Vein endothelial cell (primary cell): ENCODE measurements around the gene POLDIP3. TPM values are rescaled to one million over a fixed set of nuclear protein-coding genes. Genes with fewer than 3 reads are reported as not detected.

ENCODE experiments used
- small RNA-seq: library from RNA; depleted of rRNA; stranded (forward); fragments of <200 nt; gene quantifications from one replicate; pipeline ENCODE3, GENCODE V24; 2012
- total RNA-seq: library from RNA; depleted of rRNA; stranded (reverse); fragments of >200 nt; gene quantifications from 2 replicates; pipeline ENCODE4 v1.2.3, GENCODE V29; 2012

POLDIP3 gene, protein sequence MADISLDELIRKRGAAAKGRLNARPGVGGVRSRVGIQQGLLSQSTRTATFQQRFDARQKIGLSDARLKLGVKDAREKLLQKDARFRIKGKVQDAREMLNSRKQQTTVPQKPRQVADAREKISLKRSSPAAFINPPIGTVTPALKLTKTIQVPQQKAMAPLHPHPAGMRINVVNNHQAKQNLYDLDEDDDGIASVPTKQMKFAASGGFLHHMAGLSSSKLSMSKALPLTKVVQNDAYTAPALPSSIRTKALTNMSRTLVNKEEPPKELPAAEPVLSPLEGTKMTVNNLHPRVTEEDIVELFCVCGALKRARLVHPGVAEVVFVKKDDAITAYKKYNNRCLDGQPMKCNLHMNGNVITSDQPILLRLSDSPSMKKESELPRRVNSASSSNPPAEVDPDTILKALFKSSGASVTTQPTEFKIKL
- 26.5 and 28.4 TPM in 2 replicates for total RNA-seq

GRCh38 chr22:42614312-42615091 lies at the start of gene POLDIP3:
TSS of gene POLDIP3 (minus strand) at chr22:42614883. CDS start at chr22:42614857, 26 bp downstream.

DNA sequence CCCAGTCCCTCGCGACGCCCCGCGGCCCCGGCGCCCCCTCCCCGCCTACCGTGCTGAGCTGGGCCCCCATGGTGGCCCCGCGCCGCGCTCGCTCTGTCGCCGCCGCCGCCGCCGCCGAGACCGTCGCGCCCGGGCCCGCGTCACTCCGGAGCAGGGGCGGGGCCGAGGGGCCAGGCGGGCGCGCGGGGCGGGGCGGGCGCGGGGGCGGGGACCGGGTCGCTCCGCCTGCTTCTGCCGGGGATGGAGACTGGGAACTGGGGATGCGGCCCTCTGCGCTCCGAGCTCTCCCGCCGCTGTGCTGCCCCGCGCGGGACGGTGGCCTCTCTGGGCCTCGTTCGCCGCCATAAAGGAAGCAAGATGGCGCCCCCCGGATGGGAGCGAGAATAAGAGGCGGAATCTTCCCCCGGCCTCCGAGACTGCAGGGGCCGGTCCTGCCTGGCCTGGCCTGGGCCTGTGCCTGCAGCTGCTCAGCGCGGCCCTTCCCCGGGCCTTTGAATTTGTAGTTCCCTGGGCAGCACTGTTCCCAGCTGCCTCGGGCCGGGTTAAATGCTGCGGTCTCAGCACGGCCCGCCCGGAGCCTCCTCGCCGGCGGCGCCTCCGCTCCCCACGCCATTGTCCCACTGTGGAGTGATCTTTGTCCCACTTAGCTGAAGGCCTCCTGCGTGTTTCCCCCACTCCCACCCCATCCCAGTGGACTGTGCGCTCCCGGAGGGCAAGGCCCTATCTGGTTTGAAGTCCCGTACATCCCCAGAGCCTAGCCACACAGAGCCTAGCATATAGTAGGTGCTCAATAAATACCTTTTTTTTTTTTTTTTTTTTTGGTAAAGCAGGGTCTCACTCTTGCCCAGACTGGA lies 34.8 kb upstream of the POLDIP3 start, which contains the start of gene CYB5R3:
Gene CYB5R3, minus strand, starts transcription at position 147 of the 854 bp plus-strand sequence. Its CDS starts 77 bp downstream, at position 70.

DNA sequence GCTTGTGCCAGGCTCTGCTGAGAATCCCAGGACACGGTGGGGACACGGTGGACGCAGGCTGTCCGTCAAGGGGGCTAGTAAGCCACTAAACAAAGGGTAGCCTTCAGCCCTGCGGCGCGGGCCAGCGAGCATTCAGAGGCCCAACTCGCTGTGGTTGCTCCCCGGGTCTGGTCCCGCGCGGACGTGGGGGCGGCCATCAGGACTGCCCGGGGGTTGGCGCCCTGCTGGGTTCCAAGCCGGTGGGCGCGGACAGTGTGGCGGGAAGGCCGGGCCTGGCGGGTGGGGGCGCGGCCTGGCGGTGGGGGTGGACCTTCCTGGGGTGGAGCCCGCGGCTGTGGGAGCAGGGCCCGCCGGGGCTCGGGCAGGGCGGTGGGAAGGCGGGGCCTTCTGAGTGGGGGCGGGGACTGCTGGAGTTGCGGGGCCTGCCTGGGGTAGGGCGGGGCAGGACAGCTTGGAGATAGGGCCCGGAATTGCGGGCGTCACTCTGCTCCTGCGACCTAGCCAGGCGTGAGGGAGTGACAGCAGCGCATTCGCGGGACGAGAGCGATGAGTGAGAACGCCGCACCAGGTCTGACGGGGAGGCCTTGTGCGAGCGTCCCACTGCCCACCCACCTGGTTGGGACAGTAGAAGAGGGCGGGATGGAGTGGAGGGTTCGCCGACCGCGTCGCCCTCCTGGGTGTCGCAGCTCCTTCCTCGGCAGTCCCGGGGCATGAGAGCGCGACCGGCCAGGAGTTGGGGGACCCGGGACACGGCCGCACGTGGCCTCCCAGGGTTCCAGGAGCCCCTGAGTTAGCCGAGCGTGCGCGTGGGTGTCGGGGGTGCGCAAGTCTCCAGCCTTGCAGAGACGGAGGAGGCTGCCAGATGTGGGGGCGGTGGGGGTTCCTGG lies 61.0 kb downstream of the POLDIP3 start, which contains the start of gene SERHL2:
Gene SERHL2, plus strand, starts transcription at position 482 of the 887 bp plus-strand sequence. Its CDS starts 65 bp downstream, at position 547.

Small RNA genes lying within 50 kb of the gene (small RNA-seq; reads per million reads assigned to genes)
- 0.08 reads per million for gene RN7SKP80
- not detected for gene RNU6-513P

Other genes starting within 250 kb of the POLDIP3 start
- not detected in 2 replicates for gene NFAM1, start 182.5 kb downstream of the POLDIP3 start, total RNA-seq
- gene RRP7A, start 95.1 kb downstream of the POLDIP3 start, total RNA-seq: 33.3 and 45.3 TPM in 2 replicates
- 1.6 and 3.3 TPM in 2 replicates for gene SERHL2, start 60.9 kb downstream of the POLDIP3 start, total RNA-seq
- 0.76 and 0.98 TPM in 2 replicates for gene ATP5MGL, start 25.7 kb upstream of the POLDIP3 start, total RNA-seq
- 103 and 166 TPM in 2 replicates for gene CYB5R3, start 34.5 kb upstream of the POLDIP3 start, total RNA-seq
- gene A4GALT, start 106.0 kb upstream of the POLDIP3 start, total RNA-seq: 27.8 and 36.3 TPM in 2 replicates
- 53.9 TPM in 2 replicates for gene ARFGAP3, start 242.4 kb upstream of the POLDIP3 start, total RNA-seq